Measurements from ENCODE around the gene CLN5. TPM values are rescaled to one million over a fixed set of nuclear protein-coding genes. Genes with fewer than 3 reads are reported as not detected.

CLN5 gene
- total RNA-seq, 4 donors from 2014 or later, result 20.2 to 39.7 (median 27.0) TPM

- peak overlapping the region; percentile 89 to 95 (median 93) for H3K27ac ChIP-seq
- H3K36me3 ChIP-seq, result peaks cover 0 to 26% of the 10 kb centered on the region in 2 donors
- H3K4me3 ChIP-seq, result peak overlapping the region; percentile 78 to 85
- H3K27me3 ChIP-seq, result no peaks in the 10 kb centered on the region
- WGBS, 2 donors (ENCODE audit: low coverage in 1 of 2), result 12 to 24% methylated on average over 3 of the region's 3 CpGs
- no peak for ATAC-seq
- TF ChIP-seq EP300 (IDR thresholded peaks at IDR 0.05) (no peak), POLR2A (IDR thresholded peaks at IDR 0.05) (no peak), CTCF (IDR thresholded peaks at IDR 0.05) (no peak), POLR2AphosphoS5 (IDR thresholded peaks at IDR 0.05) (no peak)
- H3K9me3 ChIP-seq, result no peaks in the 10 kb centered on the region
- H3K4me1 ChIP-seq, result peaks cover 0 to 42% (median 0%) of the 10 kb centered on the region in 3 donors
These were observed 1.1 kb downstream of the CLN5 start for GRCh38 chr13:76993021-76993420.

GRCh38 chr13:76993473-76993872 is 1.6 kb downstream of the CLN5 start:
- 75 to 78% methylated on average over 5 of the region's 5 CpGs for WGBS, 2 donors (ENCODE audit: low coverage in 1 of 2)
- H3K27me3 ChIP-seq, result no peaks in the 10 kb centered on the region
- peaks cover 0 to 31% of the 10 kb centered on the region in 2 donors for H3K36me3 ChIP-seq
- H3K27ac ChIP-seq, result peak overlapping the region in 2 of 4 donors; percentile 89 to 94
- H3K4me1 ChIP-seq, result peaks cover 0 to 42% (median 0%) of the 10 kb centered on the region in 3 donors
- TF ChIP-seq POLR2A (IDR thresholded peaks at IDR 0.05), result no peak
- TF ChIP-seq EP300 (IDR thresholded peaks at IDR 0.05), result no peak
- TF ChIP-seq CTCF (IDR thresholded peaks at IDR 0.05), result no peak
- no peak for TF ChIP-seq POLR2AphosphoS5 (IDR thresholded peaks at IDR 0.05)
- peak overlapping the region in 1 of 2 donors; percentile 78 for H3K4me3 ChIP-seq
- ATAC-seq, result no peak
- H3K9me3 ChIP-seq, result no peaks in the 10 kb centered on the region

- ATAC-seq, result no peak
- WGBS, 2 donors (ENCODE audit: low coverage in 1 of 2), result 87 to 92% methylated on average over 3 of the region's 3 CpGs
- Histone ChIP-seq H3K4me1 (peaks cover 0 to 42% (median 0%) of the 10 kb centered on the region in 3 donors), H3K4me3 (no peak overlapping the region), H3K9me3 (no peaks in the 10 kb centered on the region), H3K36me3 (peaks cover 0 to 37% of the 10 kb centered on the region in 2 donors), H3K27me3 (no peaks in the 10 kb centered on the region), H3K27ac (peak overlapping the region in 2 of 4 donors; percentile 6 to 94)
- no peak for TF ChIP-seq CTCF (IDR thresholded peaks at IDR 0.05)
These were observed 2.4 kb downstream of the CLN5 start for GRCh38 chr13:76994281-76994680.

- H3K27ac ChIP-seq, result no peak overlapping the region
- no peaks in the 10 kb centered on the region for H3K9me3 ChIP-seq
- H3K4me1 ChIP-seq, result peaks cover 0 to 64% (median 11%) of the 10 kb centered on the region in 3 donors
- WGBS, 2 donors (ENCODE audit: low coverage in 1 of 2), result 33% methylated on average over 1 of the region's 1 CpG
- no peak overlapping the region for H3K4me3 ChIP-seq
- H3K36me3 ChIP-seq, result peaks cover 0 to 53% of the 10 kb centered on the region in 2 donors
- H3K27me3 ChIP-seq, result no peaks in the 10 kb centered on the region
- TF ChIP-seq EP300 (IDR thresholded peaks at IDR 0.05), result no peak
- TF ChIP-seq CTCF (IDR thresholded peaks at IDR 0.05), result no peak
- TF ChIP-seq POLR2AphosphoS5 (IDR thresholded peaks at IDR 0.05), result no peak
- no peak for TF ChIP-seq POLR2A (IDR thresholded peaks at IDR 0.05)
- no peak for ATAC-seq
These were observed 8.6 kb downstream of the CLN5 start for GRCh38 chr13:77000475-77000874.

- Histone ChIP-seq H3K36me3 (peaks cover 0 to 42% of the 10 kb centered on the region in 2 donors), H3K4me1 (peaks cover 0 to 71% (median 11%) of the 10 kb centered on the region in 3 donors)
These were observed 9.7 kb downstream of the CLN5 start for GRCh38 chr13:77001540-77001939.

More at GRCh38 chr13:77001540-77001939, 9.7 kb downstream of the CLN5 start:
- ATAC-seq, result no peak
- no peak for TF ChIP-seq CTCF (IDR thresholded peaks at IDR 0.05)
- H3K4me3 ChIP-seq, result no peak overlapping the region
- H3K27me3 ChIP-seq, result no peaks in the 10 kb centered on the region
- H3K27ac ChIP-seq, result peak overlapping the region in 1 of 4 donors; percentile 41
- no peaks in the 10 kb centered on the region for H3K9me3 ChIP-seq
- WGBS, 2 donors (ENCODE audit: low coverage in 1 of 2), result 56 to 72% methylated on average over 3 to 4 of the region's 4 CpGs
